ENCODE data around the gene CYB5D1.
A peak's percentile ranks its signal among the peaks of the same experiment; 100 is the strongest.
"Not testable (repeated sequence)": the region's sequence is repeated elsewhere in the genome, so short reads cannot be mapped to it uniquely, and the experiment has no call there.

CYB5D1 gene

GRCh38 chr17:7856011-7856810 is 1.6 kb upstream of the CYB5D1 start:
- DNase-seq (ENCODE audit: low read depth in 2 of 2), result no peak

- peak; percentile 75 to 87 for DNase-seq (ENCODE audit: low read depth in 2 of 2)
These were observed 741 bp upstream of the CYB5D1 start, which contains the start of gene NAA38 for GRCh38 chr17:7856811-7857712. Gene NAA38, minus strand, starts transcription at chr17:7857559. Its CDS starts 96 bp downstream, at chr17:7857463.

GRCh38 chr17:7858522-7858810 is 663 bp downstream of the CYB5D1 start:
- no peak for DNase-seq (ENCODE audit: low read depth in 2 of 2)

- no peak for DNase-seq (ENCODE audit: low read depth in 2 of 2)
These were observed 1.2 kb downstream of the CYB5D1 start for GRCh38 chr17:7859028-7859427.

GRCh38 chr17:7862692-7863437 is 5.1 kb downstream of the CYB5D1 start:
- no peak for DNase-seq (ENCODE audit: low read depth in 2 of 2)

- not testable (repeated sequence) for DNase-seq (ENCODE audit: low read depth in 2 of 2)
These were observed 6.6 kb downstream of the CYB5D1 start for GRCh38 chr17:7864384-7864783.

GRCh38 chr17:7864995-7865650 is 7.3 kb downstream of the CYB5D1 start:
- no peak for DNase-seq (ENCODE audit: low read depth in 2 of 2)

GRCh38 chr17:7867881-7868329 is 10.1 kb downstream of the CYB5D1 start:
- no peak for DNase-seq (ENCODE audit: low read depth in 2 of 2)

GRCh38 chr17:7873051-7873450 is 15.2 kb downstream of the CYB5D1 start:
- no peak for DNase-seq (ENCODE audit: low read depth in 2 of 2)

- no peak for DNase-seq (ENCODE audit: low read depth in 2 of 2)
These were observed 18.1 kb downstream of the CYB5D1 start for GRCh38 chr17:7875804-7876370.

GRCh38 chr17:7878234-7878633 is 20.4 kb downstream of the CYB5D1 start:
- no peak for DNase-seq (ENCODE audit: low read depth in 2 of 2)

GRCh38 chr17:7880076-7880868 is 22.5 kb downstream of the CYB5D1 start:
- no peak for DNase-seq (ENCODE audit: low read depth in 2 of 2)

- DNase-seq (ENCODE audit: low read depth in 2 of 2), result no peak
These were observed 23.7 kb downstream of the CYB5D1 start for GRCh38 chr17:7881276-7882054.

- DNase-seq (ENCODE audit: low read depth in 2 of 2), result no peak
These were observed 24.3 kb downstream of the CYB5D1 start for GRCh38 chr17:7882068-7882467.

- DNase-seq (ENCODE audit: low read depth in 2 of 2), result no peak
These were observed 24.8 kb downstream of the CYB5D1 start for GRCh38 chr17:7882629-7883028.

- no peak for DNase-seq (ENCODE audit: low read depth in 2 of 2)
These were observed 26.1 kb downstream of the CYB5D1 start for GRCh38 chr17:7883781-7884386.

- DNase-seq (ENCODE audit: low read depth in 2 of 2), result no peak
These were observed 27.0 kb downstream of the CYB5D1 start for GRCh38 chr17:7884581-7885366.

Measured in stimulated activated CD4-positive, alpha-beta T cell treated with anti-CD3 and anti-CD28 coated beads, Interleukin-1b, Interleukin-23, amount 100 ng/mL, for 1 hour (primary cell).